Transverse colon (tissue), 4 donors: ENCODE measurements around the gene NEK2. TPM values are rescaled to one million over a fixed set of nuclear protein-coding genes. Genes with fewer than 3 reads are reported as not detected.

Experiments
- DNase-seq: peaks from one replicate; pipeline ENCODE4 v3.0.0-alpha.2; 2019
- H3K27ac ChIP-seq, 4 donors: fragments of 200-600 bp; sonication (generic); 2 replicates each; pipeline ENCODE4 v1.5.1; 2016 to 2018; ENCODE audit warnings: inconsistent platforms in 4 of 4
- H3K27me3 ChIP-seq: fragments of 200-600 bp; sonication (generic); 2 replicates; pipeline ENCODE4 v1.5.1; 2017; ENCODE audit warnings: inconsistent platforms
- H3K36me3 ChIP-seq, 4 donors: fragments of 200-600 bp; sonication (generic); 2 replicates each; pipeline ENCODE4 v1.5.1; 2017 to 2019; ENCODE audit warnings: inconsistent platforms in 4 of 4
- H3K4me1 ChIP-seq, 4 donors: fragments of 200-600 bp; sonication (generic); 2 replicates each; pipeline ENCODE4 v1.5.1; 2017 to 2020; ENCODE audit warnings: inconsistent platforms in 4 of 4
- H3K4me3 ChIP-seq, 4 donors: fragments of 200-600 bp; sonication (generic); 1 replicate in 1 of 4; 2 replicates in 3 of 4; pipeline versions ENCODE4 v1.5.1 to v1.6.1; 2017 to 2019; ENCODE audit warnings: inconsistent platforms in 4 of 4
- H3K9me3 ChIP-seq, 2 donors: fragments of 200-600 bp; sonication (generic); 2 replicates each; pipeline ENCODE4 v1.5.1; 2017 to 2019; ENCODE audit warnings: inconsistent platforms in 2 of 2
- EP300 ChIP-seq: sonication (generic); formaldehyde crosslinking; IDR thresholded peaks from one replicate; pipeline ENCODE4 v1.6.1; 2017; ENCODE audit warnings: antibody characterized with exemption, low read depth
- POLR2A ChIP-seq: fragments of 450-650 bp; IDR thresholded peaks from one replicate; pipeline ENCODE4 v1.6.1; 2016; ENCODE audit warnings: antibody characterized with exemption, mild to moderate bottlenecking, moderate library complexity
- POLR2AphosphoS5 ChIP-seq, 3 donors: sonication (generic); formaldehyde crosslinking; IDR thresholded peaks; one replicate each; pipeline ENCODE4 v1.6.1; 2016; ENCODE audit warnings: antibody characterized with exemption in 3 of 3
- WGBS, 2 donors: methylation state at CpG; one replicate each; pipeline ENCODE4 v1.1.5; 2018; ENCODE audit warnings: low coverage in 1 of 2; 5-methylcytosine and 5-hydroxymethylcytosine counted together
- in situ Hi-C, 4 donors: fragments of 200-750 bp; cut with MboI; loops; one replicate each; pipeline versions ENCODE4 v1.15.0 to v1.15.1; 2017; ENCODE audit warnings: low sequenced_read_pairs in 3 of 4, low pct_ligation_motif_present in 1 of 4, low pct_unique_long_range_greater_than_20kb in 1 of 4
- intact Hi-C: fragments of 100-400 bp; cut with DNase I; formaldehyde crosslinking; loops from one replicate; pipeline ENCODE4 v1.15.1; 2023; ENCODE audit warnings: low total_unique reads
- total RNA-seq, 4 donors: library from RNA; depleted of rRNA; stranded (reverse); fragments of >200 nt; gene quantifications; one replicate each; pipeline ENCODE4 v1.1.0, GENCODE V29; 2016
- TF ChIP-seq, protein P1 (sequence below), 5 experiments: fragments of 200-600 bp in 3 of 5; fragments of 450-650 bp in 2 of 5; sonication (generic) in 3 of 5; IDR thresholded peaks; 1 replicate in 2 of 5; 2 replicates in 3 of 5; pipeline ENCODE4 v1.5.1; 2016 to 2017; ENCODE audit warnings: antibody characterized with exemption in 5 of 5, inconsistent platforms in 3 of 5, mild to moderate bottlenecking in 2 of 5, moderate library complexity in 1 of 5

Gene NEK2
- total RNA-seq, 4 donors from 2014 or later, result 1.7 to 4.9 (median 2.1) TPM

DNA sequence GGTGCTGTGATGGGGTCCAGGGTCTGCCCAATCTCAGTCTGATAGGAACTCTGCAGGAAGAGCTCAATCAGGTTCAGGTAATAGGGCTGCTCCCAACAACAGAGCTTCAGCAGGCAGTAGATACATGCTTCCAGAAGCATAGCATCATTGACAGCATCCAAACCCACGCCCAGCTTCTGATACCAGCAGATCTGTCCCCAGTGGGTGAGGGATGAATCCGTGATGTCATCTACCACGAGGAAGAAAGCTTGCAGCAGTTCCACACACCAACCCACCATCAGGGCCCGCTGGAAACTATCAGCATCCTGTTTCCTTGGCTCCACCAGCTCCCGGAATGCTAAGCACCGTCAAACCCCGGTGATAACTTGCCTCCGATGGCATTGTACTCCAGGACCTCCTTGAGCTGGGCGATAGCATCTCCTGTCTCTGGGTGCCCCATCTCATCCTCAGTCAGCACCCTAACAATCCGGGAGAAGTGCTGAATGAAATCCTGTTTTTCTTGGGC is 14.7 kb downstream of the NEK2 start:
- TF ChIP-seq, protein P1, sequence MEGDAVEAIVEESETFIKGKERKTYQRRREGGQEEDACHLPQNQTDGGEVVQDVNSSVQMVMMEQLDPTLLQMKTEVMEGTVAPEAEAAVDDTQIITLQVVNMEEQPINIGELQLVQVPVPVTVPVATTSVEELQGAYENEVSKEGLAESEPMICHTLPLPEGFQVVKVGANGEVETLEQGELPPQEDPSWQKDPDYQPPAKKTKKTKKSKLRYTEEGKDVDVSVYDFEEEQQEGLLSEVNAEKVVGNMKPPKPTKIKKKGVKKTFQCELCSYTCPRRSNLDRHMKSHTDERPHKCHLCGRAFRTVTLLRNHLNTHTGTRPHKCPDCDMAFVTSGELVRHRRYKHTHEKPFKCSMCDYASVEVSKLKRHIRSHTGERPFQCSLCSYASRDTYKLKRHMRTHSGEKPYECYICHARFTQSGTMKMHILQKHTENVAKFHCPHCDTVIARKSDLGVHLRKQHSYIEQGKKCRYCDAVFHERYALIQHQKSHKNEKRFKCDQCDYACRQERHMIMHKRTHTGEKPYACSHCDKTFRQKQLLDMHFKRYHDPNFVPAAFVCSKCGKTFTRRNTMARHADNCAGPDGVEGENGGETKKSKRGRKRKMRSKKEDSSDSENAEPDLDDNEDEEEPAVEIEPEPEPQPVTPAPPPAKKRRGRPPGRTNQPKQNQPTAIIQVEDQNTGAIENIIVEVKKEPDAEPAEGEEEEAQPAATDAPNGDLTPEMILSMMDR (IDR thresholded peaks at IDR 0.05), result no peak
- TF ChIP-seq POLR2A, result no peak
- TF ChIP-seq POLR2AphosphoS5 (IDR thresholded peaks at IDR 0.05), result no peak
- no peak for TF ChIP-seq EP300
- Histone ChIP-seq H3K9me3 (no peaks in the 10 kb centered on the region), H3K36me3 (no peaks in the 10 kb centered on the region), H3K4me3 (no peak overlapping the region), H3K27ac (no peak overlapping the region), H3K4me1 (no peaks in the 10 kb centered on the region), H3K27me3 (no peaks in the 10 kb centered on the region)
- WGBS, 2 donors, result 88% methylated on average over 3 to 10 of the region's 10 CpGs
- DNase-seq, result no peak
- intact Hi-C loops (no loop called here), in situ Hi-C loops (loop anchor here in 1 of 4 donors (25.0 kb wide), 2 partner anchors 148 to 1248 kb away; no protein-coding TSS in a partner anchor)

GRCh38 chr1:211656728-211657127 is 18.7 kb downstream of the NEK2 start:
- no peaks in the 10 kb centered on the region for H3K9me3 ChIP-seq
- H3K27me3 ChIP-seq, result no peaks in the 10 kb centered on the region
- in situ Hi-C loops (loop anchor here (10.0 to 25.0 kb wide), 5 partner anchors 82 to 1244 kb away; partner anchors contain the start of genes TRAF5 (in 3 of the 4) and SLC30A1 (in 2 of the 4)), intact Hi-C loops (loop anchor here (5.0 kb wide), 1 partner anchor 139 kb away; no protein-coding TSS in a partner anchor)
- 96% methylated on average over 4 of the region's 4 CpGs; no CpG with 5 or more reads in 1 of the 2 donors for WGBS, 2 donors
- H3K4me1 ChIP-seq, result peaks cover 0 to 4% (median 0%) of the 10 kb centered on the region in 4 donors
- no peak overlapping the region for H3K4me3 ChIP-seq
- DNase-seq, result no peak
- TF ChIP-seq EP300 (no peak), POLR2AphosphoS5 (IDR thresholded peaks at IDR 0.05) (no peak), POLR2A (no peak)
- TF ChIP-seq, protein P1 (IDR thresholded peaks at IDR 0.05), result no peak
- no peaks in the 10 kb centered on the region for H3K36me3 ChIP-seq
- H3K27ac ChIP-seq, result no peak overlapping the region

GRCh38 chr1:211654838-211655787 is 20.3 kb downstream of the NEK2 start:
- DNase-seq, result peak; percentile 90
- Histone ChIP-seq H3K4me3 (no peak overlapping the region), H3K27me3 (no peaks in the 10 kb centered on the region), H3K27ac (no peak overlapping the region), H3K4me1 (peaks cover 0 to 4% (median 0%) of the 10 kb centered on the region in 4 donors), H3K36me3 (no peaks in the 10 kb centered on the region), H3K9me3 (no peaks in the 10 kb centered on the region)
- in situ Hi-C loops, result loop anchor here (10.0 to 25.0 kb wide), 5 partner anchors 80 to 1243 kb away; partner anchors contain the start of genes TRAF5 (in 3 of the 4) and SLC30A1 (in 2 of the 4)
- WGBS, 2 donors, result 44 to 83% methylated on average over 4 to 27 of the region's 27 CpGs
- intact Hi-C loops, result loop anchor here (2.0 to 5.0 kb wide), 2 partner anchors 78 to 138 kb away; no protein-coding TSS in a partner anchor
- TF ChIP-seq, protein P1 (IDR thresholded peaks at IDR 0.05), result peak; percentile 91 to 96 (median 93)
- no peak for TF ChIP-seq POLR2A
- TF ChIP-seq POLR2AphosphoS5 (IDR thresholded peaks at IDR 0.05), result no peak
- no peak for TF ChIP-seq EP300
